ENCODE data around the gene PAPLN. TPM values are rescaled to one million over a fixed set of nuclear protein-coding genes. Genes with fewer than 3 reads are reported as not detected.
"Not testable (repeated sequence)": the region's sequence is repeated elsewhere in the genome, so short reads cannot be mapped to it uniquely, and the experiment has no call there.

Gene PAPLN
- polyA plus RNA-seq (ENCODE audit: insufficient read length): 2.4 TPM

DNA sequence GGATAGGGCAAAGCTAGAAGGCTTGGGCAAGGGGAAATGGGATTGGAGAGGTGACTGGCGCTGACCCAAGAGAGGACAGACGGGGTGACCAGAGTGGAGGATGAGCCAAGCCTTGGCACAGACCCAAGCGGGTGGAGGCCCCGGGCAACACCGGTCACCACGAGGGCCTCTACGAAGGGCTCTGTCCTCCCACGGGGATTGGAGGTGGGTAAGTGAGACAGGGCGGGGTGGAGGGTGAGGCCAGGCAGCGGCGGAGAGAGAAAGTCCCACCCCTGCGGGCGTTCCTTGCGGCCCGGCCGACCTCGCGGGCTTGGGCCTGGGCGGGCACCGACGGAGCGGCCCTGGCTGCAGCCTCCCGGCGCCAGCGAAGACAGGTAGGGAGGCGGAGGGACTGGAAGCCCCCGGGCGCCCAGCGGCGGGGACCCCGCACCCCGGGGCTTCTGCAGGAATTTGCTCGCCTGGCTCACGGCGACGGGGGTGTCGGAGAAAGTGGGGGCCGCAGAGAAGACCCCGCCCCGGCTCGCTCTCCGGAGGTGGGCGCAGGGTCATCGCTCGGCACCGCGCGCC lies at the start of gene PAPLN:
Gene PAPLN (plus strand): TSS at position 288 of the 567 bp plus-strand sequence. CDS start 2,273 bp downstream, outside the sequence.
- DNase-seq: no peak

DNA sequence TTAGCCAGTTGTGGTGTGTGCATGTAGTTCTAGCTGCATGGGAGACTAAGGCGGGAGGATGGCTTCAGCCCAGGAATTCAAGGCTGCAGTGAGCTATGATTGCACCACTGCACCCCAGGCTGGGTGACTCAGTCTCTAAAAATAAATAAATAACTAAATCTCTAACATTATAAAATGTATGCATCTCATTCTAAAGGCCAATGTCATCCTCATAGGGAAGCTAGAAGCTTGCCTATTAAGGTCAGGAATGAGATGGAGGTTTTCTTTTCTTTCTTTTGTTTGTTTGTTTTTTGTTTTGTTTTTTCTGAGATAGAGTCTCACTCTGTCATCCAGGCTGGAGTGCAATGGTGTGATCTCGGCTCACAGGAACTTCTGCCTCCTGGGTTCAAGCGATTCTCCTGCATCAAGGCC lies 48.8 kb upstream of the PAPLN start:
- DNase-seq: no peak

DNA sequence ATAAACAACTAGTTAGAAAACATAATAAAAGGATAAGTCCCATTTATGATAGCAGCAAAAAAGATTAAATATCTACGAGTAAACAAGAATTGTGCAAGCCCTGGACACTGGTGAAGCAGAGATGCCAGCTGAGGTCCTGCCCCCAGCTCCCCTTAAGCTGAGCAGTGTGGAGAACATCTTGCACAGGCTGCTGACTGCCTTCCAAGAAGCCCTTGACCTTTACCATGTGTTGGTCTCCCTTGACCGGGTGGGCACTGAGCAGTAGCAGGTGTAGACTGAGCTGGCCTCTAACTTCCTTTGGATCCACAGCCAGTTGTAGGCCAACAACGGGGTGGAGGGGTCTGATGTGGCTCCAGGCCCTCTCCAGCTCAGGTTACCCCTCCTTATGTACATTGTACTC lies 47.7 kb upstream of the PAPLN start:
- no peak for DNase-seq

- no peak for DNase-seq
Measured at GRCh38 chr14:73191441-73191840, 45.9 kb upstream of the PAPLN start.

- not testable (repeated sequence) for DNase-seq
Measured at GRCh38 chr14:73194306-73194705, 43.0 kb upstream of the PAPLN start.

DNA sequence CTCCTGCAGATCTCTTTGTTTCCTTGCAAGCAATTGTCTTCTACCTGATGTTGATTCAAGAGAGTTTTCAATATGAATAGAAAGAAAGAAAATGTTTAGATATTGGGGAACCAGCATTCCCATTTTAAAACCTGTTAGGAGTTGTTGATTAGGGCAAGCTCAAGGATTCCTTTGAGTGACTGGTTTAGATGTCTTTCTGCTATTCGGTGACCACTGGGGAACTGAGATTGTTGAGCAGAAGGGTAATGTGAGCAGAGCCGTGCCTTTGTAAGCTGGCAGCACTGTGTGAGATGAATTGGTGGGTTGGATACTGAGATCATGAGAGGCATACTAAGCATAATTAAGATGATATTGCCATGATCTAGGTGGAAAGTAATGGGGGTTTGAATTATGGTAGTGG lies 39.1 kb upstream of the PAPLN start:
- no peak for DNase-seq

- no peak for DNase-seq
Measured at GRCh38 chr14:73203527-73203926, 33.8 kb upstream of the PAPLN start.

- no peak for DNase-seq
Measured at GRCh38 chr14:73207615-73208014, 29.7 kb upstream of the PAPLN start.

GRCh38 chr14:73208390-73208789 lies 28.9 kb upstream of the PAPLN start:
- no peak for DNase-seq

DNA sequence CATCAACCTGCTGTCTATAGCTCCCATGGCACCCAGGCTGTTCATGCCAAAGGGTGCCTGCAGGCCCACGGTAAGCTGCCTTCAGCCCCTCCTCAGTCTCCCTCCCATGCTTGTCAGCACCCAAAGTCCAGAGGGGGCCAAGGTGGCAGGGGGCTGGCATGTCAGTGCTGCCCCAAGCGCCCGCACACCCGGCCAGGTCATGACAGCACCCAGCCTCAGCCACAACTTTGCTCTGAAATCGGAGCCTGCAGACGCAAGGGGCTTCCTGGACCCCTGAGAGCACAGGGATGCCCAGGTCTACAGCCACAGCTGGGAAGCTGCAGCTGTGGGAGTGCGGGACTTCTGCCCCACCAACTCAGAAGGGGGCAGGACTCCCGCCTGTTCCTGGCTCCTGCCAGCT lies 28.5 kb upstream of the PAPLN start:
- DNase-seq: no peak

GRCh38 chr14:73209953-73210352 lies 27.4 kb upstream of the PAPLN start:
- no peak for DNase-seq

GRCh38 chr14:73211251-73212040 lies 25.9 kb upstream of the PAPLN start:
- DNase-seq: no peak

DNA sequence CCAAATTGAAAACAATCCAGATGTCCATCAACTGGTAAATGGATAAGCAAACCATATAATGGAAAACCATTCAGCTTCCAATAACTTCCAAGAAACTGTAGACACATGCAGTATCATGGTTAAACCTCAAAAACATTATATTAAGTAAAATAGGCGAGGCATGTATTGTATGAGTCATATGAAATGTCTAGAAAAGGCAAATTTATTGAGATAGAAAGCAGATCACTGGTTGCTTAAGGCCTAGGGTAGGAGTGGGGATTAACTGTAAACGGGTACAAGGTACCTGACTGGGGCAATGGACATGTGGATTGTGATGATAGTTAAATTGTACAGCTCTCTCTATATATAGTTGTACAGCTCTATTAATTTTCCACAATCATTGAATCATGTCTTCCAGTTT lies 21.3 kb upstream of the PAPLN start:
- DNase-seq: no peak

GRCh38 chr14:73217411-73217810 lies 19.9 kb upstream of the PAPLN start:
- no peak for DNase-seq

GRCh38 chr14:73220061-73220460 lies 17.2 kb upstream of the PAPLN start:
- no peak for DNase-seq

- DNase-seq: no peak
Measured at GRCh38 chr14:73220634-73221033, 16.7 kb upstream of the PAPLN start.

DNA sequence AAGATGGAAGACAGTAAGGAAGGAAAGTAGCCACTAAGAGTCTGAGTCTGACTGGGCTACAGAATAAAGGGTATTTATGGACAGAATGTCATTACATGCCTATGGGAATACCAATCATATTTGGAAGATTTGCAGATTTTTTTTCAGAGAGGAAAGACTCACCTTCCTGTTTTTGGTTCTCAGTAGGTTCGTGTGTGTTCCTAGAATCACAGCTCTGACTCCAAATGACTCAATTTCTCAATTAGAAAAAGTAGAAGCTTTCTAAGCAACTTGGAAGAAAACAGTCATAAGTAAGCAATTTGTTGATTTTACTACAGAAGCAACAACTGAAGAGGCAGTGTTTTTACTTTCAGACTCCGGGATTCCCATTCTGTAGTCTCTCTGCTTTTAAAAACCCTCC lies 15.4 kb upstream of the PAPLN start:
- no peak for DNase-seq

DNA sequence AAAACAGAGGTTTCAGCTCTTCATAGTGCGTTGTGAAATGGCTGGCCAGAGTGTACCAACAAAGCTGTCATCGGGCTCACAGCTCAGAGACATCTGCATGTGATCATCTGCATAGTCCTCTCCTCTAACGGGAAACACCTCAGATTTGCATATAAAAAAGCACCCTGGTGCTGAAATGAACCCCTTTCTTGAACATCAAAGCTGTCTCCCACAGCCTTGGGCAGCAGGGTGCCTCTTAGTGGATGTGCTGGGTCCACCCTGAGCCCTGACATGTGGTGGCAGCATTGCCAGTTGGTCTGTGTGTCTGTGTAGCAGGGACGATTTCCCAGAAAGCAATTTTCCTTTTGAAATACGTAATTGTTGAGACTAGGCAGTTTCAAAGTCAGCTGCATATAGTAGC lies 14.3 kb upstream of the PAPLN start:
- DNase-seq: no peak

DNA sequence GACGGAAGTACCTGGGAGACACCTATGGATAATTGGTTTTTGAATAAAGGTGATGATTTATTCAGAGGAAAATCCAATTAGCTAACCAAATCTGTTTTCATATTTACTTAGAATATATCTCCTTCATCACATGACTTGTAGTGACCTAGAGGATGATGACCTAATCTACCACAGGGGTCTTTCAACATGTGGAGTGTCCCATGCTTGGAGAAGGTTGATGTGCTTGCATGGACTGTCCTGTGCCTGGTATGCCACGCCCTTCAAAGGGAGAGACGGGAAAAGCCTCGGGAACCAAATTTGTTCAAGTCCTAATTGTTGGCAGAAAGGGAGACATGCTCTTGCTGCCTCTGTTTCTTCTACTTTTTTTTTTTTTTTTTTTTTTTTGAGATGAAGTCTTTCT lies 11.8 kb upstream of the PAPLN start:
- no peak for DNase-seq

DNA sequence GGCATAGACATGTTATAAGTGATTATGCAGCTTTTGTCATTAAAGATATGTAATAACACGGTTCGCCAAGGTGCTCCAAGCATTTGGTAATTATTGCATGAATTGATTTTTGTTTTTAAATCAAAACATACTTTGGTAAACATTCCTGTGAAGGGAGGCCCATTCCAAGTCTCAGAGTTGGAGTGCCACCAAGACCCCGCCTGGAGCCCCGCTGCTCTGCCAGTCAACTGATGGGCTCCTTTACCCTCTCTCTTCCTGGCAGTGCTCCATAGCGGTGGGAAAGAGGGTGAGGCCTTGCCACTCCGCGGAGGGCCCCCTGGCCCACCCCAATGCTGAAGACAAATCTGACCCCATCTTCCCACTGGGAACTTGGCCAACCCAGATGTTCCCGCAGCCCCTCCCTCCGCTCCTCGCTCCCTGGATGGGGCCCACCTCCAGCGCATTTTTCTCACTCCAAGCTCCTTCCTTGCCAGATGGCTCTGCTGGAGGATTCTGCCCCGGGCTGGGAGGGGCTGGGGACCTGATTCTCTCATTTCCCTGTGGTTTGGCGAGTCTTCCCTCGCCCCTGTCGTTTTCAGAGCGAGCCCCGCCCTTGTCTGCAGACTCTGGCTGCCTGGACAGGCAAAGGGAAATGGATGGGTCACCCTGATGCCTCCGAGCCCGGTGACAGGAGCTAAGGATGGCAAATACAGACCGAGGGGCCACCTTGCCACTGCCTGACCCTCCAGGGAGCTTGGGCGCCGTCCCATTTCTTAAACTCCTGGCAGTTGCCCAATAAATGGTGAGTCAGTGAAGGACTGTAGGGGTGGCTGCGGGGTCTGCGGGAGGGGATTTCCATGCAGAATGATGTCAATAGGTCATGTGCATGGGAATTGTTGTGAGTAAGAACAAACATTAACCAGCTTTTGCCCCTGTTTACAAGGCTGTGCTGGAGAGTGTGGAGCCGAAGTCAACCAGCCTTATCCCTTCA lies 9.2 kb upstream of the PAPLN start:
- peak; percentile 70 for DNase-seq

- DNase-seq: no peak
Measured at GRCh38 chr14:73230051-73230450, 7.3 kb upstream of the PAPLN start.

- DNase-seq: no peak
Measured at GRCh38 chr14:73231981-73232851, 5.1 kb upstream of the PAPLN start.
